BJ (cell line): Measurements from ENCODE around the gene CLMP. TPM values are rescaled to one million over a fixed set of nuclear protein-coding genes. Genes with fewer than 3 reads are reported as not detected.
A peak's percentile ranks its signal among the peaks of the same experiment; 100 is the strongest.
"Not testable (repeated sequence)": the region's sequence is repeated elsewhere in the genome, so short reads cannot be mapped to it uniquely, and the experiment has no call there.

Source experiments
- CTCF ChIA-PET: fragments of 350-600 bp; formaldehyde crosslinking; extraction: SDS; loops from one replicate; lab custom pipeline; 2021; ENCODE audit warnings: antibody characterized with exemption, inconsistent platforms; lab: Yijun Ruan, JAX
- POLR2A ChIA-PET: fragments of 300-600 bp; sonication (Branson Sonifier 250); formaldehyde crosslinking; extraction: SDS; loops from one replicate; lab custom pipeline; 2021; ENCODE audit warnings: antibody characterized with exemption; lab: Charles Lee
- DNase-seq: peaks from one replicate; pipeline ENCODE4 v3.0.0-alpha.2; 2011; ENCODE audit warnings: low read depth
- H3K27me3 ChIP-seq: 2 replicates; pipeline ENCODE4 v1.6.0; 2011; ENCODE audit warnings: low read length; ENCODE audit not compliant: control insufficient read depth, insufficient read depth
- H3K36me3 ChIP-seq: 2 replicates; pipeline ENCODE4 v1.5.1; 2011; ENCODE audit warnings: low read length; ENCODE audit not compliant: control insufficient read depth, insufficient read depth
- H3K4me3 ChIP-seq: 2 replicates; pipeline ENCODE4 v1.5.1; 2011; ENCODE audit warnings: low read depth, mild to moderate bottlenecking, control low read depth, low read length
- CTCF ChIP-seq: IDR thresholded peaks from 2 replicates; pipeline ENCODE4 v1.5.1; 2011; ENCODE audit warnings: low read depth, mild to moderate bottlenecking, control low read depth, inconsistent platforms, low read length, moderate library complexity; ENCODE audit not compliant: insufficient read depth
- polyA plus RNA-seq: library from polyadenylated mRNA; depleted of rRNA; stranded (reverse); fragments of >200 nt; gene quantifications from 2 replicates; pipeline ENCODE4 v1.2.3, GENCODE V29; 2011

Gene CLMP
- polyA plus RNA-seq, 1 experiment: 219 TPM

- ChIA-PET POLR2A (no interaction called here), CTCF (interaction anchor here (1.9 kb wide), 1 partner anchor 38 kb away, joined by 9 read pairs; no protein-coding TSS in a partner anchor)
- Histone ChIP-seq H3K4me3 (no peak overlapping the region), H3K36me3 (no peaks in the 10 kb centered on the region; the same call in 1 of the 2 replicates), H3K27me3 (no peaks in the 10 kb centered on the region)
- no peak for TF ChIP-seq CTCF
- DNase-seq: no peak
Observed at GRCh38 chr11:123135863-123136446, 59.1 kb downstream of the CLMP start.

GRCh38 chr11:123132881-123133280, 62.2 kb downstream of the CLMP start:
- POLR2A ChIA-PET: no interaction called here
- Histone ChIP-seq H3K27me3 (no peaks in the 10 kb centered on the region), H3K4me3 (no peak overlapping the region), H3K36me3 (no peaks in the 10 kb centered on the region; the same call in 1 of the 2 replicates)
- no peak for TF ChIP-seq CTCF
- CTCF ChIA-PET: no interaction called here
- DNase-seq: no peak

- H3K36me3 ChIP-seq, DNase-seq, H3K4me3 ChIP-seq, CTCF ChIA-PET, H3K27me3 ChIP-seq, POLR2A ChIA-PET: not testable (repeated sequence)
Observed at GRCh38 chr11:123132034-123132766, 62.8 kb downstream of the CLMP start.

GRCh38 chr11:123129920-123130319, 65.1 kb downstream of the CLMP start:
- Histone ChIP-seq H3K36me3 (no peaks in the 10 kb centered on the region), H3K4me3 (no peak overlapping the region), H3K27me3 (no peaks in the 10 kb centered on the region)
- POLR2A ChIA-PET: interaction anchor here (0.7 kb wide), 1 partner anchor 68 kb away, joined by 5 read pairs; the partner anchor contains the start of gene HSPA8
- CTCF ChIA-PET: interaction anchor here (0.9 kb wide), 1 partner anchor 18 kb away, joined by 3 read pairs; no protein-coding TSS in a partner anchor
- TF ChIP-seq CTCF: no peak
- peak; percentile 66 for DNase-seq

- POLR2A ChIA-PET: no interaction called here
Observed at GRCh38 chr11:123125169-123125568, 69.9 kb downstream of the CLMP start.

More at GRCh38 chr11:123125169-123125568, 69.9 kb downstream of the CLMP start:
- CTCF ChIA-PET: interaction anchor here (1.0 kb wide), 1 partner anchor 14 kb away, joined by 3 read pairs; no protein-coding TSS in a partner anchor
- DNase-seq: no peak
- Histone ChIP-seq H3K4me3 (no peak overlapping the region), H3K27me3 (no peaks in the 10 kb centered on the region), H3K36me3 (no peaks in the 10 kb centered on the region)
- TF ChIP-seq CTCF: no peak
